Ovary (tissue), 9 donors: ENCODE results near the gene IL20. TPM values are rescaled to one million over a fixed set of nuclear protein-coding genes. Genes with fewer than 3 reads are reported as not detected.

Experiments
- DNase-seq, 5 donors: peaks; one replicate each; pipeline ENCODE4 v3.0.0-alpha.2; 2019 to 2020
- H3K27ac ChIP-seq, 2 donors: fragments of 200-600 bp; one replicate each; pipeline versions ENCODE4 v1.5.1 to v1.8.0; 2019 to 2022
- H3K27me3 ChIP-seq: fragments of 200-600 bp; one replicate; pipeline ENCODE4 v1.8.0; 2022
- H3K36me3 ChIP-seq: fragments of 200-600 bp; sonication (generic); one replicate; pipeline ENCODE4 v1.5.1; 2019
- H3K4me1 ChIP-seq: one replicate; pipeline ENCODE4 v1.8.1; 2013; ENCODE audit warnings: mild to moderate bottlenecking, moderate library complexity; ENCODE audit not compliant: insufficient read depth
- H3K4me3 ChIP-seq: fragments of 200-600 bp; sonication (generic); one replicate; pipeline ENCODE4 v1.5.1; 2017
- H3K9me3 ChIP-seq, 2 donors: fragments of 200-600 bp in 1 of 2; sonication (generic) in 1 of 2; one replicate each; pipeline versions ENCODE4 v1.5.1 to v1.8.1; 2013 to 2019; ENCODE audit warnings: mild to moderate bottlenecking in 1 of 2, moderate library complexity in 1 of 2
- EP300 ChIP-seq: sonication (generic); formaldehyde crosslinking; IDR thresholded peaks from one replicate; pipeline ENCODE4 v1.6.1; 2017; ENCODE audit warnings: antibody characterized with exemption
- POLR2A ChIP-seq: fragments of 450-650 bp; IDR thresholded peaks from one replicate; pipeline ENCODE4 v1.6.1; 2017; ENCODE audit warnings: antibody characterized with exemption, mild to moderate bottlenecking, moderate library complexity
- WGBS, 3 donors: extraction: QIAGEN DNeasy Blood & Tissue Kit in 1 of 3; methylation state at CpG; one replicate each; pipeline versions ENCODE4 v1.1.5 to v1.1.7; 2013 to 2017; 5-methylcytosine and 5-hydroxymethylcytosine counted together
- intact Hi-C, 4 donors: fragments of 100-400 bp; cut with DNase I; formaldehyde crosslinking; loops; one replicate each; pipeline versions ENCODE4 v1.11.0 to v1.15.1; 2022 to 2023
- polyA plus RNA-seq, 2 donors: library from polyadenylated mRNA; stranded (reverse); fragments of 200-250 nt in 1 of 2; fragments of 350-450 nt in 1 of 2; fragmentation: Illumina TruSeq in 1 of 2; extraction: RNeasy Lipid Tissue Mini Kit (QIAGEN cat#74804) in 1 of 2; gene quantifications; one replicate each; pipeline ENCODE4 v1.2.3, GENCODE V29; 2013 to 2014
- total RNA-seq, 7 donors: library from RNA; depleted of rRNA in 2 of 7; stranded (reverse); fragments of >200 nt in 2 of 7; fragmentation: NEBNext Ultra II Directional in 3 of 7; extraction: Animal tissue kit (Norgen Biotek cat#: 25700) in 3 of 7; gene quantifications; one replicate each; pipeline versions ENCODE4 v1.1.0 to v1.2.4, GENCODE V29; 2016 to 2023
- TF ChIP-seq, protein P1 (sequence below), 3 donors: fragments of 450-650 bp in 2 of 3; fragments of 200-600 bp in 1 of 3; IDR thresholded peaks; one replicate each; pipeline versions ENCODE4 v1.5.1 to v1.8.0; 2016 to 2022; ENCODE audit warnings: antibody characterized with exemption in 3 of 3, mild to moderate bottlenecking in 1 of 3
- donor health status: DM: no; HTN: no; CAD: no; lungs with moderate emphysema.
- donor health status: DM: no; HTN: no; CAD: no.
- donor health status: Bipolar disorder and iron deficiency.
- donor health status: DM: yes; HTN: yes; CAD: no.
- donor health status: DM: no; HTN: no; CAD: no.
- donor health status: DM: yes; HTN: yes; CAD: no.

IL20 gene
- total and polyA plus RNA-seq, 9 donors = 0.30 to 2.6 TPM; not detected in 7

DNA sequence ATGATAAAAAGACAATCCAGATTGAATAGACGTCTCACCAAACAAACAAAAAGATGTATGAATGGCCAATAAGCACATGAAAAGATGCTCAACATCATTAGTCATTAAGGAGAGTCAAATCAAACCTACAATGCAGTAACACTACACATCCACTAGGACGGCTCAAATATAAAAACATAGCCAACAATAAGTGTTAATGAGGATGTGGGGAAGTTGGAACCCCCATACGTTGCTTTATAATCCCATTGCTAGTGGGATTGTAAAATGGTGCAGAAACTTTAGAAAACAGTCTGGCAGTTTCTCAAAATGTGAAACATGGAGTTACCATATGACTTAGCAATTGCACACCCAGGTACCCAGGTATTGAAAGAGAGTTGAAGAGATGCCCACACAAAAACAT lies 17.1 kb downstream of the IL20 start:
- 82 to 92% (median 90%) methylated on average over 3 of the region's 3 CpGs for WGBS, 3 donors
- Histone ChIP-seq H3K36me3 (no peaks in the 10 kb centered on the region), H3K9me3 (peaks cover 0 to 3% of the 10 kb centered on the region in 2 donors), H3K4me1 (no peaks in the 10 kb centered on the region), H3K4me3 (no peak overlapping the region), H3K27me3 (no peaks in the 10 kb centered on the region), H3K27ac (no peak overlapping the region)
- DNase-seq = no peak
- TF ChIP-seq POLR2A (no peak), EP300 (no peak)
- TF ChIP-seq, protein P1, sequence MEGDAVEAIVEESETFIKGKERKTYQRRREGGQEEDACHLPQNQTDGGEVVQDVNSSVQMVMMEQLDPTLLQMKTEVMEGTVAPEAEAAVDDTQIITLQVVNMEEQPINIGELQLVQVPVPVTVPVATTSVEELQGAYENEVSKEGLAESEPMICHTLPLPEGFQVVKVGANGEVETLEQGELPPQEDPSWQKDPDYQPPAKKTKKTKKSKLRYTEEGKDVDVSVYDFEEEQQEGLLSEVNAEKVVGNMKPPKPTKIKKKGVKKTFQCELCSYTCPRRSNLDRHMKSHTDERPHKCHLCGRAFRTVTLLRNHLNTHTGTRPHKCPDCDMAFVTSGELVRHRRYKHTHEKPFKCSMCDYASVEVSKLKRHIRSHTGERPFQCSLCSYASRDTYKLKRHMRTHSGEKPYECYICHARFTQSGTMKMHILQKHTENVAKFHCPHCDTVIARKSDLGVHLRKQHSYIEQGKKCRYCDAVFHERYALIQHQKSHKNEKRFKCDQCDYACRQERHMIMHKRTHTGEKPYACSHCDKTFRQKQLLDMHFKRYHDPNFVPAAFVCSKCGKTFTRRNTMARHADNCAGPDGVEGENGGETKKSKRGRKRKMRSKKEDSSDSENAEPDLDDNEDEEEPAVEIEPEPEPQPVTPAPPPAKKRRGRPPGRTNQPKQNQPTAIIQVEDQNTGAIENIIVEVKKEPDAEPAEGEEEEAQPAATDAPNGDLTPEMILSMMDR (IDR thresholded peaks at IDR 0.05) = no peak
- intact Hi-C loops = no loop called here

GRCh38 chr1:206883160-206883559 lies 17.7 kb downstream of the IL20 start:
- no peak for DNase-seq
- intact Hi-C loops = no loop called here
- WGBS, 3 donors = 96 to 97% (median 96%) methylated on average over 1 of the region's 1 CpG
- no peaks in the 10 kb centered on the region for H3K36me3 ChIP-seq
- H3K4me3 ChIP-seq = no peak overlapping the region
- H3K9me3 ChIP-seq = peaks cover 0 to 3% of the 10 kb centered on the region in 2 donors
- TF ChIP-seq EP300 (no peak), POLR2A (no peak)
- TF ChIP-seq, protein P1 (IDR thresholded peaks at IDR 0.05) = no peak
- no peaks in the 10 kb centered on the region for H3K27me3 ChIP-seq
- H3K27ac ChIP-seq = no peak overlapping the region
- no peaks in the 10 kb centered on the region for H3K4me1 ChIP-seq

DNA sequence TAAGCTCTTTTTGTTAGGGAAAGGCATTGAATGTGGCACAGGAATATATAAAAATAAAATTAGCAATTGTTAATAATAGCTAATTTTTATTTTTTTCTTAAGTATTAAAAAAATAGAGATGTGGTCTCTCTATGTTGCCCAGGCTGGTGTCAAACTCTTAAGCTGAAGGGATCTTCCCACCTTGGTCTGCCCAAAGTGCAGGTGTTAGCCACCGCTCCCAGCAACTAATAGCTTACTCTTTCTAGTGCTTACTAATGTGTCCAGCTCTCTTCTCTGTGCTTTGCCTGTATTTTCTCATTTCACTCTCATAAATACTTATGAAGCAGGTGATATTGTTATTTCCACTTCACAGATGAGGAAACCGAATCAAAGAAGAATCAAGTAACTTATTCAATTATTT lies 18.5 kb downstream of the IL20 start:
- Histone ChIP-seq H3K4me1 (no peaks in the 10 kb centered on the region), H3K36me3 (no peaks in the 10 kb centered on the region), H3K9me3 (no peaks in the 10 kb centered on the region), H3K27ac (no peak overlapping the region), H3K27me3 (no peaks in the 10 kb centered on the region), H3K4me3 (no peak overlapping the region)
- intact Hi-C loops = no loop called here
- WGBS, 3 donors = 94 to 96% (median 95%) methylated on average over 2 of the region's 2 CpGs
- TF ChIP-seq EP300 = no peak
- DNase-seq = no peak

DNA sequence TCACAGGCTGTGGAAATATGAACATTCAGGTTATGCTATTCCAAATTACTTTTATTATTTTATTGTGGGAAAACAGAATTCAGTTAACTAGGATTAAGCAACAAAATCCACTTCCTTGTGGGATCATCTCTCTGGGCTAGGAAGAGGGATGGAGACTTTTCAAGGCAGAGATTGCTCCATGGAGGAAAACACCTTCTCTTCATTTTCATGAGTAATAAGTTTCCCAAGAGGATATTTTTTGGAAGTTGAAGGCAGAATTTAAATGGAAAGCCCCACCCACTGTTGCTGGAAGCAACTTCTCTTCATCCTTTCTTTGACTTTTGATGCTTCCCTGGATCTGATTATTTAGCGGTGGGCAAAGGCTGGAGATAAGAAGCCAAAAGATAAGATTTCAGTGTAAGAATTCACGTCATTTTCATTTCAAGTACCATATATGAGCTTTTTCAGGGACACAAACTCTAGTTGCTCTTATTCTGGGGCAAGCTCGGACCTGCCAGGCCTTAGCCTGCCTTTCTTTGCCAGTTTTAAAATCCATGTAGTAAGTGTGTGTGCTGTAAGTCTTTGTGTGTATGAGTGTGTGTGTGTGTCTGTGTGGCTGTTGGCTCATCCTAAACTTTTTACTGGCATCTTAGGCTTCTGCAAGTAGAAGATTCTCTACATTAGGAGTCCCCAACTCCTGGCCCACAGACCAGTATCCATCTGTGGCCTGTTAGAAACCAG lies 20.1 kb downstream of the IL20 start:
- no peak overlapping the region for H3K27ac ChIP-seq
- H3K9me3 ChIP-seq = no peaks in the 10 kb centered on the region
- TF ChIP-seq, protein P1 (IDR thresholded peaks at IDR 0.05) = no peak
- no peak for TF ChIP-seq POLR2A
- no peak for TF ChIP-seq EP300
- DNase-seq = no peak
- H3K36me3 ChIP-seq = no peaks in the 10 kb centered on the region
- no peak overlapping the region for H3K4me3 ChIP-seq
- H3K4me1 ChIP-seq = peaks cover 2% of the 10 kb centered on the region
- 87 to 93% (median 90%) methylated on average over 3 of the region's 3 CpGs for WGBS, 3 donors
- intact Hi-C loops = no loop called here
- H3K27me3 ChIP-seq = no peaks in the 10 kb centered on the region

- H3K36me3 ChIP-seq = no peaks in the 10 kb centered on the region
- no peak overlapping the region for H3K4me3 ChIP-seq
- TF ChIP-seq POLR2A = no peak
- intact Hi-C loops = no loop called here
- H3K27me3 ChIP-seq = no peaks in the 10 kb centered on the region
- WGBS, 3 donors = 93 to 100% (median 97%) methylated on average over 1 of the region's 1 CpG
- DNase-seq = no peak
- no peak overlapping the region for H3K27ac ChIP-seq
- peaks cover 2% of the 10 kb centered on the region for H3K4me1 ChIP-seq
- H3K9me3 ChIP-seq = no peaks in the 10 kb centered on the region
Measured at GRCh38 chr1:206886831-206887230, 21.4 kb downstream of the IL20 start.
